ENCODE measurements around the gene SHOC2. TPM values are rescaled to one million over a fixed set of nuclear protein-coding genes. Genes with fewer than 3 reads are reported as not detected.

SHOC2 gene
- total RNA-seq, 6 experiments from 2014 or later, result 48.9 to 61.1 (median 56.6) TPM

- Mint-ChIP-seq H3K27ac (no peak overlapping the region), H3K27me3 (ENCODE audit: insufficient read depth) (no peaks in the 10 kb centered on the region; the same call in 1 of the 2 replicates)
Measured at GRCh38 chr10:110951381-110951780, 32.0 kb downstream of the SHOC2 start.

GRCh38 chr10:110957606-110958005, 38.2 kb downstream of the SHOC2 start:
- no peak overlapping the region for H3K27ac Mint-ChIP-seq
- peaks cover 7% of the 10 kb centered on the region for H3K36me3 Mint-ChIP-seq (ENCODE audit: low read depth)
- H3K9me3 Mint-ChIP-seq, result no peaks in the 10 kb centered on the region
- no peak for TF ChIP-seq CTCF (IDR thresholded peaks at IDR 0.05)
- H3K27me3 Mint-ChIP-seq (ENCODE audit: insufficient read depth), result no peaks in the 10 kb centered on the region
- no peak for DNase-seq
- H3K4me1 Mint-ChIP-seq (ENCODE audit: low read depth), result peaks cover 27% of the 10 kb centered on the region
- H3K4me3 Mint-ChIP-seq, result no peak overlapping the region

More at GRCh38 chr10:110951381-110951780, 32.0 kb downstream of the SHOC2 start:
- Mint-ChIP-seq H3K36me3 (ENCODE audit: low read depth) (peaks cover 54% of the 10 kb centered on the region), H3K9me3 (no peaks in the 10 kb centered on the region), H3K4me3 (no peak overlapping the region), H3K4me1 (ENCODE audit: low read depth) (peaks cover 13% of the 10 kb centered on the region)
- TF ChIP-seq CTCF (IDR thresholded peaks at IDR 0.05), result no peak
- DNase-seq, result no peak

GRCh38 chr10:110959379-110960332, 40.3 kb downstream of the SHOC2 start:
- no peaks in the 10 kb centered on the region for H3K27me3 Mint-ChIP-seq (ENCODE audit: insufficient read depth)
- peaks cover 40% of the 10 kb centered on the region for H3K4me1 Mint-ChIP-seq (ENCODE audit: low read depth)
- DNase-seq, result no peak
- no peak overlapping the region for H3K27ac Mint-ChIP-seq
- no peak overlapping the region for H3K4me3 Mint-ChIP-seq
- peaks cover 6% of the 10 kb centered on the region for H3K36me3 Mint-ChIP-seq (ENCODE audit: low read depth)
- no peaks in the 10 kb centered on the region for H3K9me3 Mint-ChIP-seq
- no peak for TF ChIP-seq CTCF (IDR thresholded peaks at IDR 0.05)

GRCh38 chr10:110960333-110960712, 40.9 kb downstream of the SHOC2 start:
- TF ChIP-seq CTCF (IDR thresholded peaks at IDR 0.05), result no peak
- peaks cover 44% of the 10 kb centered on the region for H3K4me1 Mint-ChIP-seq (ENCODE audit: low read depth)
- no peaks in the 10 kb centered on the region for H3K9me3 Mint-ChIP-seq
- no peak for DNase-seq
- peaks cover 6% of the 10 kb centered on the region for H3K36me3 Mint-ChIP-seq (ENCODE audit: low read depth)
- H3K27me3 Mint-ChIP-seq (ENCODE audit: insufficient read depth), result no peaks in the 10 kb centered on the region
- no peak overlapping the region for H3K4me3 Mint-ChIP-seq
- no peak overlapping the region for H3K27ac Mint-ChIP-seq

- no peak for DNase-seq
- TF ChIP-seq CTCF (IDR thresholded peaks at IDR 0.05), result no peak
- H3K4me1 Mint-ChIP-seq (ENCODE audit: low read depth), result peaks cover 53% of the 10 kb centered on the region
- no peaks in the 10 kb centered on the region for H3K27me3 Mint-ChIP-seq (ENCODE audit: insufficient read depth)
- H3K27ac Mint-ChIP-seq, result no peak overlapping the region
- H3K4me3 Mint-ChIP-seq, result no peak overlapping the region
- H3K36me3 Mint-ChIP-seq (ENCODE audit: low read depth), result peaks cover 6% of the 10 kb centered on the region
- no peaks in the 10 kb centered on the region for H3K9me3 Mint-ChIP-seq
Measured at GRCh38 chr10:110962443-110962842, 43.0 kb downstream of the SHOC2 start.

Data from HFFc6 (cell line).